HEK293 (cell line): ENCODE measurements around the gene SIDT2.

Source experiments
- CTCF ChIA-PET: fragments of 350-600 bp; formaldehyde crosslinking; extraction: SDS; loops from one replicate; lab custom pipeline; 2021; ENCODE audit warnings: antibody characterized with exemption; lab: Yijun Ruan, JAX
- POLR2A ChIA-PET: fragments of 300-600 bp; formaldehyde crosslinking; extraction: SDS; loops from one replicate; lab custom pipeline; 2020; ENCODE audit warnings: antibody characterized with exemption, inconsistent platforms; lab: Yijun Ruan, JAX
- H3K27ac ChIP-seq: fragments of 200-500 bp; sonication (Bioruptor generic); 2 replicates; pipeline ENCODE4 v1.5.1; 2014; ENCODE audit warnings: low read depth, low read length, control low read depth, inconsistent platforms; ENCODE audit errors: extremely low read depth
- H3K36me3 ChIP-seq, 2 experiments: fragments of 200-500 bp in 1 of 2; sonication (Bioruptor generic) in 1 of 2; 1 replicate in 1 of 2; 2 replicates in 1 of 2; pipeline ENCODE4 v1.5.1; 2014 to 2017; ENCODE audit warnings: inconsistent platforms in 2 of 2, low read length in 2 of 2; ENCODE audit not compliant: control insufficient read depth in 2 of 2, insufficient read depth in 1 of 2
- H3K4me1 ChIP-seq: fragments of 200-500 bp; sonication (Bioruptor generic); 2 replicates; pipeline ENCODE4 v1.5.1; 2014; ENCODE audit warnings: mild to moderate bottlenecking, low read length, inconsistent platforms; ENCODE audit not compliant: control insufficient read depth, insufficient read depth
- H3K4me3 ChIP-seq: 2 replicates; pipeline ENCODE4 v1.5.1; 2011; ENCODE audit warnings: low read depth, mild to moderate bottlenecking, control low read depth, low read length, moderate library complexity
- H3K9me3 ChIP-seq: fragments of 200-500 bp; sonication (Bioruptor generic); 2 replicates; pipeline ENCODE4 v1.5.1; 2014; ENCODE audit warnings: low read depth, low read length, inconsistent platforms; ENCODE audit not compliant: control insufficient read depth, insufficient read depth
- EGR2 ChIP-seq: fragments of 450-650 bp; formaldehyde crosslinking; IDR thresholded peaks from 2 replicates; pipeline ENCODE4 v1.5.1; 2016; ENCODE audit warnings: low read depth, missing biosample characterization, missing genetic modification characterization
- OVOL3 ChIP-seq: fragments of 450-650 bp; formaldehyde crosslinking; IDR thresholded peaks from 2 replicates; pipeline ENCODE4 v1.5.1; 2016; ENCODE audit warnings: missing biosample characterization, missing genetic modification characterization
- PRDM1 ChIP-seq: fragments of 450-650 bp; formaldehyde crosslinking; IDR thresholded peaks from 2 replicates; pipeline ENCODE4; 2016; ENCODE audit warnings: missing biosample characterization, missing genetic modification characterization
- PRDM2 ChIP-seq: fragments of 450-650 bp; formaldehyde crosslinking; IDR thresholded peaks from 2 replicates; pipeline ENCODE4 v1.5.1; 2016; ENCODE audit warnings: missing biosample characterization, missing genetic modification characterization, borderline replicate concordance
- ZBTB7A ChIP-seq: fragments of 450-650 bp; formaldehyde crosslinking; IDR thresholded peaks from 2 replicates; pipeline ENCODE4 v1.5.1; 2016; ENCODE audit warnings: low read depth, missing biosample characterization, missing genetic modification characterization
- ZFP41 ChIP-seq: fragments of 450-650 bp; formaldehyde crosslinking; IDR thresholded peaks from 2 replicates; pipeline ENCODE4 v1.5.1; 2016; ENCODE audit warnings: missing biosample characterization, missing genetic modification characterization, borderline replicate concordance
- ZNF132 ChIP-seq: fragments of 450-650 bp; formaldehyde crosslinking; IDR thresholded peaks from 2 replicates; pipeline ENCODE4 v1.5.1; 2017; ENCODE audit warnings: missing biosample characterization, missing genetic modification characterization, borderline replicate concordance
- ZNF146 ChIP-seq: fragments of 450-650 bp; formaldehyde crosslinking; IDR thresholded peaks from 2 replicates; pipeline ENCODE4 v1.5.1; 2016; ENCODE audit warnings: missing biosample characterization, missing genetic modification characterization
- ZNF214 ChIP-seq: fragments of 450-650 bp; formaldehyde crosslinking; IDR thresholded peaks from 2 replicates; pipeline ENCODE4 v1.5.1; 2017; ENCODE audit warnings: missing biosample characterization, mild to moderate bottlenecking, missing genetic modification characterization, borderline replicate concordance
- ZNF311 ChIP-seq: fragments of 450-650 bp; formaldehyde crosslinking; IDR thresholded peaks from 2 replicates; pipeline ENCODE4 v1.5.1; 2017; ENCODE audit warnings: missing biosample characterization, missing genetic modification characterization, borderline replicate concordance
- ZNF366 ChIP-seq: fragments of 450-650 bp; formaldehyde crosslinking; conservative IDR thresholded peaks from 2 replicates; pipeline ENCODE4 v1.5.1; 2016; ENCODE audit warnings: missing biosample characterization, missing genetic modification characterization
- ZNF518A ChIP-seq: fragments of 450-650 bp; formaldehyde crosslinking; conservative IDR thresholded peaks from 2 replicates; pipeline ENCODE4 v1.5.1; 2016; ENCODE audit warnings: low read depth, missing biosample characterization, missing genetic modification characterization
- ZNF521 ChIP-seq: fragments of 450-650 bp; formaldehyde crosslinking; IDR thresholded peaks from 2 replicates; pipeline ENCODE4 v1.5.1; 2017; ENCODE audit warnings: missing biosample characterization, mild to moderate bottlenecking, missing genetic modification characterization
- ZNF530 ChIP-seq: fragments of 450-650 bp; formaldehyde crosslinking; IDR thresholded peaks from 2 replicates; pipeline ENCODE4 v1.5.1; 2016; ENCODE audit warnings: low read depth, missing biosample characterization, missing genetic modification characterization
- ZNF624 ChIP-seq: fragments of 450-650 bp; formaldehyde crosslinking; IDR thresholded peaks from 2 replicates; pipeline ENCODE4 v1.5.1; 2017; ENCODE audit warnings: missing biosample characterization, missing genetic modification characterization
- ZNF837 ChIP-seq: fragments of 450-650 bp; formaldehyde crosslinking; IDR thresholded peaks from 2 replicates; pipeline ENCODE4 v1.5.1; 2016; ENCODE audit warnings: missing biosample characterization, missing genetic modification characterization
- TF ChIP-seq, protein P1 (sequence below): fragments of 450-650 bp; formaldehyde crosslinking; IDR thresholded peaks from 2 replicates; pipeline ENCODE4 v1.5.1; 2016; ENCODE audit warnings: missing biosample characterization, missing genetic modification characterization

SIDT2 gene

GRCh38 chr11:117186431-117186761 lies 7.9 kb downstream of the SIDT2 start:
- Histone ChIP-seq H3K4me3 (no peak overlapping the region), H3K9me3 (no peaks in the 10 kb centered on the region), H3K27ac (no peak overlapping the region), H3K36me3 (peaks cover 0 to 79% of the 10 kb centered on the region in 2 experiments; a peak in 1 of 3 replicates), H3K4me1 (no peaks in the 10 kb centered on the region)
- TF ChIP-seq, protein P1, sequence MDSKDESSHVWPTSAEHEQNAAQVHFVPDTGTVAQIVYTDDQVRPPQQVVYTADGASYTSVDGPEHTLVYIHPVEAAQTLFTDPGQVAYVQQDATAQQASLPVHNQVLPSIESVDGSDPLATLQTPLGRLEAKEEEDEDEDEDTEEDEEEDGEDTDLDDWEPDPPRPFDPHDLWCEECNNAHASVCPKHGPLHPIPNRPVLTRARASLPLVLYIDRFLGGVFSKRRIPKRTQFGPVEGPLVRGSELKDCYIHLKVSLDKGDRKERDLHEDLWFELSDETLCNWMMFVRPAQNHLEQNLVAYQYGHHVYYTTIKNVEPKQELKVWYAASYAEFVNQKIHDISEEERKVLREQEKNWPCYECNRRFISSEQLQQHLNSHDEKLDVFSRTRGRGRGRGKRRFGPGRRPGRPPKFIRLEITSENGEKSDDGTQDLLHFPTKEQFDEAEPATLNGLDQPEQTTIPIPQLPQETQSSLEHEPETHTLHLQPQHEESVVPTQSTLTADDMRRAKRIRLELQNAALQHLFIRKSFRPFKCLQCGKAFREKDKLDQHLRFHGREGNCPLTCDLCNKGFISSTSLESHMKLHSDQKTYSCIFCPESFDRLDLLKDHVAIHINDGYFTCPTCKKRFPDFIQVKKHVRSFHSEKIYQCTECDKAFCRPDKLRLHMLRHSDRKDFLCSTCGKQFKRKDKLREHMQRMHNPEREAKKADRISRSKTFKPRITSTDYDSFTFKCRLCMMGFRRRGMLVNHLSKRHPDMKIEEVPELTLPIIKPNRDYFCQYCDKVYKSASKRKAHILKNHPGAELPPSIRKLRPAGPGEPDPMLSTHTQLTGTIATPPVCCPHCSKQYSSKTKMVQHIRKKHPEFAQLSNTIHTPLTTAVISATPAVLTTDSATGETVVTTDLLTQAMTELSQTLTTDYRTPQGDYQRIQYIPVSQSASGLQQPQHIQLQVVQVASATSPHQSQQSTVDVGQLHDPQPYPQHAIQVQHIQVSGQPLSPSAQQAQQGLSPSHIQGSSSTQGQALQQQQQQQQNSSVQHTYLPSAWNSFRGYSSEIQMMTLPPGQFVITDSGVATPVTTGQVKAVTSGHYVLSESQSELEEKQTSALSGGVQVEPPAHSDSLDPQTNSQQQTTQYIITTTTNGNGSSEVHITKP (tag by site-specific recombination) = no peak
- TF ChIP-seq ZNF366 (tag by site-specific recombination) (no peak), ZBTB7A (tag by site-specific recombination) (no peak), ZNF518A (tag by site-specific recombination) (no peak), ZNF530 (tag by site-specific recombination) (no peak), ZFP41 (tag by site-specific recombination) (no peak)
- CTCF ChIA-PET = no interaction called here
- POLR2A ChIA-PET = interaction anchor here (0.6 to 1.0 kb wide), 2 partner anchors 8 to 428 kb away, joined by 3 to 7 read pairs; partner anchors contain the start of gene SIDT2

- POLR2A ChIA-PET = interaction anchor here (1.0 kb wide), 1 partner anchor 8 kb away, joined by 3 read pairs; the partner anchor contains the start of gene SIDT2
- TF ChIP-seq EGR2 (0 out of 2 replicates have a peak, but pooled peaks have one; percentile 22), ZNF132 (tag by site-specific recombination) (no peak), OVOL3 (tag by site-specific recombination) (no peak)
- Histone ChIP-seq H3K36me3 (peaks cover 0 to 79% of the 10 kb centered on the region in 2 experiments; a peak in 1 of 3 replicates), H3K4me1 (no peaks in the 10 kb centered on the region), H3K27ac (no peak overlapping the region), H3K9me3 (no peaks in the 10 kb centered on the region), H3K4me3 (no peak overlapping the region)
- CTCF ChIA-PET = no interaction called here
Observed at GRCh38 chr11:117187007-117187406, 8.5 kb downstream of the SIDT2 start.

- no peaks in the 10 kb centered on the region for H3K9me3 ChIP-seq
- H3K27ac ChIP-seq = no peak overlapping the region
- H3K4me3 ChIP-seq = no peak overlapping the region
- no peaks in the 10 kb centered on the region for H3K4me1 ChIP-seq
- H3K36me3 ChIP-seq = peaks cover 0 to 79% of the 10 kb centered on the region in 2 experiments; a peak in 1 of 3 replicates
- CTCF ChIA-PET = no interaction called here
- POLR2A ChIA-PET = interaction anchor here (1.0 kb wide), 1 partner anchor 9 kb away, joined by 3 read pairs; the partner anchor contains the start of gene SIDT2
- no peak for TF ChIP-seq PRDM2
- TF ChIP-seq ZNF214 = no peak
- no peak for TF ChIP-seq ZNF146 (tag by site-specific recombination)
- TF ChIP-seq ZNF311 = no peak
- no peak for TF ChIP-seq PRDM1 (tag by site-specific recombination)
- TF ChIP-seq ZNF837 = no peak
- no peak for TF ChIP-seq ZNF624 (tag by site-specific recombination)
- no peak for TF ChIP-seq ZNF521 (tag by site-specific recombination)
Observed at GRCh38 chr11:117187428-117187798, 8.9 kb downstream of the SIDT2 start.
